ENCODE results near the gene CR1.
"Not testable (repeated sequence)": the region's sequence is repeated elsewhere in the genome, so short reads cannot be mapped to it uniquely, and the experiment has no call there.

The CR1 gene

DNA sequence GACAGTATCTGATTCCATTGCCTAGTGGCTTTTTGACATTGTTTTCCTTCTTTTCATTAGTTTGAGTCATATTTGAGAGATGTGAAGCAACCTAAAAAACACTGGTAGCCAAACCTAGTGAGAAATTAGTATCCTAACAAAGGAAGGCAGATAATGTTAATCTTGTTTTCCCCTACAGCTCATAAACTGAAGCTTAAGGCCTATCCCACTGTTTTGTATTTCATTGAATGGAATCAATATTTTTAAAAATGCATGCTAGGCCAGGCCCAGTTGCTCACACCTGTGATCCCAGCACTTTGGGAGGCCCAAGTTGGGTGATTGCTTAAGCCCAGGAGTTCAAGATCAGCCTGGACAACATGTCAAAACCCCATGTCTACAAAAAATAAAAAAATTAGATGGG, 150.2 kb downstream of the CR1 start:
- no peak for DNase-seq

DNA sequence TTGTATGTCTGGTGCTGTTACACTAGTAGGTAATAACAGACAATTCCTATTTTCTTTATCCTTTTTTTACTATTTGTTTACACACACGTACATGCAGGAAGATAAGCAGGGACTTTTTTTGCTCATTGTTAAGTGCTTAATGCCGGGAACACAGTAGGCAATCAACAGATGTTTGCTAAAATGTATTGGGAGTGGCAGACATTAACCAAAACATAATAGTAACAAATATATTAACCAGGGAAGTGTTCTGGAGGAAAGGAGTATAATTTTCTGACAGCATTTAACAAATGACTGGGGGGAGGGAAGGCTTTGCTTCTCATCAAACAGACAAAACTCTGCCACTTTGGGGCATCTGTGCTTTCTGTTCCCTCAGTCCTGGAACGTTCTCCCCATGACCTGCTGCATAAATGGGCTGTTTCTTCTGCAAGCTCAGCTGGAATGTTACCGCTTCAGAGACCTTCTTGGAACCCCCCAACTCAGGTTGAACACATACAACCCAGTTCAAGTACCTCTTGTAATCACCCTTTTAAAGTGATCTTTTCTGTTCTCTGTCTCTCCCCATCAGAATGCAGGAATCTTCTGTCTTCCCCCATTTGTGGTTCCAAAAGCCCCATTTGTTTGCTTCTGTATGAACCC, 151.1 kb downstream of the CR1 start:
- DNase-seq, result no peak

DNA sequence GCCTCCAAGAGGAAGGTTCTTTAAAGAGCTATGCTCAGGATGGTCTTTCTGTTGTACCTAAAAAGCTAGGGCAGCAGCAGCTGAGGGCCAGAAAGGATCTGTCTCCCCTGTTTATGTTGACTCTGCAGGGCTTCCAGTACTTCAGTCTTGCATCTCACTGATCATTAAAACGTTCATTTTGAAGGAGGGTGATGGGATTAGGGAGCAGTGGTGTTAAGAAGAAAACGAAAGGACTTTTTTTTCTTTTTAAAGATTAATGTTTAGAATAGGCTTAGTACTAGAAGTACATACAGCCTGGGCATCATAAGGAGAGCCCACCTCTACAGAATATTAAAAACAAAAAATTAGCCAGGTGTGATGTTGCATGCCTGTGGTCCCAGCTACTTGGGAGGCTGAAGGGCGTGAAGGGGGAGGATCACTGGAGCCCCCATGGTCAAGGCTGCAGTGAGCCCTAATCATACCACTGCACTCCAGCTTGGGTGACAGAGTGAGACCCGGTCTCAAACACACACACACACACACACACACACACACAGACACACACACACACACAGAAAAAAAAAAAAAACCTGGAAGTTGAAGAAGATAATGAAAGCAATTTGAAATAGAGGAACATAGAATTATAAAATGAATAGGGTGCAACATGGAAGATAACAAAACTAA, 151.8 kb downstream of the CR1 start:
- no peak for DNase-seq

DNA sequence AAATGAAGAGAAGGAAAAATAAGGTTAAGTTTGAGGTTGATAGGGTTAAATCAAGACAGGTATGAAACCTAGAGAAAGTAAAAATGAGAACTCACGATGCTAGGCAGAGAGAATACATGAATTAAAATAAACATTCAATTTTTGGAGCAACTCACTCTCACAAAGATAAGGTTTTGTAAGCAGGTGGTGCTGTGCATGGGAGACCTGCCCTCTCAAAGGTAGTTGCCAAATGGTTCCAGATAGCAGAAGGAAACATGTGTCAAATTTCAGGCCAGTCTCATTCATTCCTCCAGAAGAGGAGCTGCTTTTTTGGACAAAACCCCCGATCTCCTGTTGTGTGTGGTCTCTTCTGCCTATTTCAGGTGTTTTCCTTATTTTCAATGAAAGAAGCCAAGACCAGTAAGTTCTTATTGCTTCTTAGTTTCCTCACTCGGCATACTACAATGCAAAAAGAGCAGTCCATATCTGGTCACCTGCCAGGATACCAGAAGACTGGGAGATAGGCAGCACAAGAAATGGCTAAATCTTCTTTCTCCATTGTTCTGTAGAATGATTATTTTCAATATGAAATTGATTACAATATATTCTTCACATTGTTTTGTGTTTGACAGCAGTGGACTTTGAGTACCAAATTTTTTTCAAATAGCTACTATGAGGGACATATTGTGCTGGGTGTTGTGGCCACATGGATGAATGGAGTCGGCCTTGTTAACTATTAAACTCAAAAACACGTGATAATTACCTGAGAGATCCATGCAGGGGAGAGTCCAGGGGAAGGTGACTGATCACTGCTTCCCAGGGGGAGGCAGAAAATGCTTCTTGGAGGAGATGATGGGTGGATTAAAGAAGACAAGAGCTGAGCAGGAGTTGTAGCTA, 152.6 kb downstream of the CR1 start:
- DNase-seq, result no peak

DNA sequence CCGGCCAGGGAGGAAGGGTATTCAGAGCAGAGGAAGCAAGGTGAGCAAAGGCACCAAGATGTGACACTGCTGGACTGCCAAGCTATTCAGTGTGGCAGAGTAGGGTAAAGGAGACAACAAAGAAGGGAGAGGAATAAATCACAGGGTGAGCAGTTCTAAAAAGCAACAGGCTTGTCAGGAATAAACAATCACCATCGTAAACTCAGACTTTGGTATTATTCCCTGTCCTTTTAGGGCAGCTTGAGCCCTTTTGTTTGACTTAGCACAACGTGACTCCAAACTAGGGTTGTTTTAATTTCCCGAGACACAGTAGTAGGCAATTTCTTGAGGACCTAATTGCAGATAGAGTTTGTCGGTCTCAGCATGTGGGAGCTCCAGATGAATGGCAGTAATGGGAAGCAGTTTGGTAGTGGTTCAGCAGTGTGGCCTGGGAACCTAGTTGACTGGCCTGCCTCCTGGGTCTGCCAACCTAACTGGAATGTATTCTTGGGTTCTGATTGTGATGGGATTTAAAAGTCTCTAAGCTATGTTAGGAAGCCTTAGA, 153.3 kb downstream of the CR1 start:
- no peak for DNase-seq

GRCh38 chr1:207649865-207650580, 154.1 kb downstream of the CR1 start:
- no peak for DNase-seq

DNA sequence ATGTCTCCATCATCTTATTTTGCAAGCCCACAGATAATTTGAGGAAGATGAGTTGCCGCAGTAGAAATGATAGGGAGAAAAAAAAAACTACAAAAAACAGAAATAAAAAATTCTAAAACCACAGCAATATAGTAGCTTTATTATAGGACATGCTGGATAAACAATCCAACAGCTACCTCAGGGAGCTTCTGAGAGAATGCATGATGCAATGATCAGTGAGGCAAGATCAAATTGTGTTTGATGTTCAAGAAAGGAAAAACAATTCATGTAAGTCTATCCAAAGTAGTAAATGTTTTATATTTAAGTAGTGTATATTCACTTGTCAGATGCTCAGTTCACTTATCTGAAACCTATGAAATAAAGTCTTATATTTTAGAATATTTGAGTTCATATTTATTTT, 155.6 kb downstream of the CR1 start:
- no peak for DNase-seq

- no peak for DNase-seq
Measured at GRCh38 chr1:207654320-207654719, 158.4 kb downstream of the CR1 start.

DNA sequence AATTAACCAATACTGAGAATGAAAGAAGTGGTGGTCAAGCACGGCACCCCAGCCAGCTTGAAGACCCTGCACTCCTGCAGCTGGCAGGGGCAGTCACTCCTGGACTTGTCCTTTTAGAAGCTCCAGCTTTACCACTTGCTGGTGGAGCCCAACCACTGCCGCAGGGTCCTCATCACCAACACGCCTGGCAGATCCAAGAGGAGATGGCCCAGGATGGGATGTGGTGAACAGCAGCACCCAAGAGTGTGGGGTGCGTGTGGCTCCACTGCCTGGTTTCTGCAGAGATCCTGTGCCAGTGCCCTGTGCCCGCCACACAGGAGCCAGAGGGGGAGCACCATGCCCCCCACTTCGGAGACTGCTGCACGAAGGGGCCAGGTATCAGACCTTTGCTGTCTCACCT, 162.5 kb downstream of the CR1 start:
- no peak for DNase-seq

DNA sequence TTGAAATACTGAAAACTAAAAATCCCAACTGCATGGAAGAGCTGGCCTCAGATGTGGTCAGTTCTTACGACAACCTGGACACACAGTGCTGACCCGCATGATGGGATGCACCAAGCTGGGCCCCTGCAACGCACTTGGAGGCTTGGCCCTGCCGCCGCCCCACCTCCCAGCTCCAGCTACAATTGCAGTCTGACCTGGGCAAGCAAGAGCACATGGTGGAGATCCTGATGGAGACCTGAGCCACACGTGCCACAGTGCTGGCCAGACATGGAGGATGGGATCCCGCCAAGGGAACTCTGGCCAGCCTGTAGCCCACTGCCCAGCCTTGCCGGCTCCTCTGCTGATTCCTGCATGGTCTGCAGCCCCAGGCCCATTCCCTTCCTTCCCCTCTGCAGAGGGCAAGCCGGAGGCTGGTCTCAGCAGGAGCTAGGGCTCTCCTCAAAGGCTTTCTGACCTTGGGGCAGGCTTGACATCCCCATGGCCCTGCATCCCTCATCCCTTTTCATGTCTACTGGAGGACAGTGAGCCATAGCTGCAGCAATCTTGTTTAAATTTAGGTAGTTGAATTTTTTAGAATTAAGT, 163.0 kb downstream of the CR1 start:
- no peak for DNase-seq

DNA sequence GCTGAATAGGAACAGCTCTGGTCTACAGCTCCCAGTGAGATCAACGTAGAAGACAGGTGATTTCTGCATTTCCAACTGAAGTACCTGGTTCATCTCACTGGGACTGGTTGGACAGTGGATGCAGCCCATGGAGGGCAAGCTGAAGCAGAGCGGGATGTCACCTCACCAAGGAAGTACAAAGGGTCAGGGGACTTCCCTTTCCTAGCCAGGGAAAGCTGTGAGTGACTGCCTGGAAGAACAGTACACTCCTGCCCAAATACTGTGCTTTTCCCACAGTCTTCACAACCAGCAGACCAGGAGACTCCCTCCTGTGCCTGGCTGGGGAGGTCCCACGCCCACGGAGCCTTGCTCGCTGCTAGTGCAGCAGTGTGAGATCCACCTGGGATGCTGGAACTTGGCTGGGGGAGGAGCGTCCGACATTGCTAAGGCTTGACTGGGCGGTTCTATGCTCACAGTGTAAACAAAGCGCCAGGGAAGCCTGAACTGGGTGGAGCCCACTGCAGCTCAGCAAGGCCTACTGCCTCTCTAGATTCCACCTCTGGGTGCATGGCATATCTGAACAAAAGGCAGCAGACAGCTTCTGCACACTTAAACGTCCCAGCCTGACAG, 163.7 kb downstream of the CR1 start:
- no peak for DNase-seq

DNA sequence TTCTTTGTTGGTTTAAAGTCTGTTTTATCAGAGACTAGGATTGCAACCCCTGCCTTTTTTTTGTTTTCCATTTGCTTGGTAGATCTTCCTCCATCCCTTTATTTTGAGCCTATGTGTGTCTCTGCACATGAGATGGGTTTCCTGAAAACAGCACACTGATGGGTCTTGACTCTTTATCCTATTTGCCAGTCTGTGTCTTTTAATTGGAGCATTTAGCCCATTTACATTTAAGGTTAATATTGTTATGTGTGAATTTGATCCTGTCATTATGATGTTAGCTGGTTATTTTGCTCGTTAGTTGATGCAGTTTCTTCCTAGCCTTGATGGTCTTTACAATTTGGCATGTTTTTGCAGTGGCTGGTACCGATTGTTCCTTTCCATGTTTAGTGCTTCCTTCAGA, 165.5 kb downstream of the CR1 start:
- not testable (repeated sequence) for DNase-seq

- DNase-seq, result no peak
Measured at GRCh38 chr1:207666342-207666741, 170.4 kb downstream of the CR1 start.

- no peak for DNase-seq
Measured at GRCh38 chr1:207669528-207670009, 173.6 kb downstream of the CR1 start.

- no peak for DNase-seq
Measured at GRCh38 chr1:207670192-207670591, 174.2 kb downstream of the CR1 start.

GRCh38 chr1:207670997-207671396, 175.0 kb downstream of the CR1 start:
- no peak for DNase-seq

- no peak for DNase-seq
Measured at GRCh38 chr1:207672522-207673130, 176.7 kb downstream of the CR1 start.

DNA sequence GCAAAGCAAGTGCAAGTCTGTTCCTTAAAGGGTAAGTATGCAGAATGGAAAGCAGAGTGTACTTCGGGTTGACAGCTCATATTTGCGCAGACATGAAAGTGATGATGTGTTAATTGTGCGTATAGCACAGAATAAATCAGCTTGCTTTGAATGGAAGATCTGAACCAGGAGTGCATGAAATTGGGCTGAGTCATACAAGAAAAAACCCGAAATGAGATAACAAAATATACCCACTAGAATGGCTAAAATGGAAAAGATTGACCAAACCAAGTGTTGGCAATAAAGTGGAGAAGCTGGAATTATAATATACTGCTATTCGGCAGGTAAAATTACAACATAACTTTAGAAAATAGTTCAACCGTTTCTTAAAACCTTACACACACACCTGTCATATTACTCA, 177.4 kb downstream of the CR1 start:
- DNase-seq, result no peak

DNA sequence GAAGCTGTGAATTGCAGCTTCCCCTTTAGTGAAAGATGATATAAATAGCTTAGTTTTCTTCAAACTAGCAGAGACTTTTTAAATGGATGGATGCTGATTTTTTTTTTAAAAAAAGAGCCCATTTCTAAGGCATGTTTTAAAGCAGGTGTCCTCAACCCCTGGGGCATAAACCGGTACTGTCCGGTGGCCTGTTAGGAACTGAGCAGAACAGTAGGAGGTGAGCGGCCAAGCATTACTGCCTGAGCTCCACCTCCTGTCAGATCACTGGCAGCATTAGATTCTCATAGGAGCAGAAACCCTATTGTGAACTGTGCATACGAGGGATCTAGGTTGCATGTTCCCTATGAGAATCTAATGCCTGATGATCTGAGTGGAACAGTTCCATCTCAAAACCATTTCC, 180.2 kb downstream of the CR1 start:
- no peak for DNase-seq

DNA sequence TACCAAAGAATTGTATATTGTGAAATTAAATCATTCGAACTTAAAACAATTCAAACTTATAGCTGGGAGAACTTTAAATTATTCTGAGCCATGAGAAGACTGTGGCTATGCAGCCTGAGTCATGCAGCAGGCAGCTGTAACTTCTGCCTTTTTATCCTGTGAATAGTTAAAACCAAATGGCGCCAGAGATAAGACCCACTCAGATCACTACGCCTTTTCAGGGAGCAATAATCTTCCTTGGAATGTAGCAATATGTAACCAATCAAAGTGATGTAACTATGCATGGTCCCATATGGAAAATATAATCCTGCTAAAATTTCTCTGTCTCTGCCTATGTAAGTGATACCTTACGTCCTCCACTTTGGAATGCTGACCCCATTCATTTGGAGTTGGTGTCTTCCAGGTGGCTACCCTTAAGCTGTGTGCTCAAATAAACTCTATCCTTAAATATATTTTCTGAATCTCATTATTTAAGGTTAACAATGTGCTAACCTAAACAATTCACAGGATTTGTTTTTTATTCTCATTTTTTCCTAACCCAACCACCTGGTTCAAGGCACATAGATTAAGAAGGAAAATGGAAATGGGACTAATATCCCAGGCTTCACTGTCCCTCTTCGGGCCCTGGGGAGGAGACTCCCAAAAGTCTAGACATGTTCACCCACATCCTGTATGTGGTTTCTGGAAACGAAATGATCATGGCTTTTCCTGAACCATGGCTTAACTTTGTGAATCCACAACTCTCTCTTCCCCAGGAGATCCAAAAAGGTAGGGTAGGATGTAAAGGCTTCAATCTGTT, 184.8 kb downstream of the CR1 start:
- not testable (repeated sequence) for DNase-seq
